SH-SY5Y (cell line): ENCODE data around the gene ZNF516.

ENCODE experiments used
- GATA2 ChIP-seq: IDR thresholded peaks from 2 replicates; pipeline ENCODE4 v1.6.1; 2011; ENCODE audit warnings: mild to moderate bottlenecking, low read depth, low read length
- GATA3 ChIP-seq: IDR thresholded peaks from 2 replicates; pipeline ENCODE4 v1.6.1; 2011; ENCODE audit warnings: low read depth, mild to moderate bottlenecking, low read length, moderate library complexity

DNA sequence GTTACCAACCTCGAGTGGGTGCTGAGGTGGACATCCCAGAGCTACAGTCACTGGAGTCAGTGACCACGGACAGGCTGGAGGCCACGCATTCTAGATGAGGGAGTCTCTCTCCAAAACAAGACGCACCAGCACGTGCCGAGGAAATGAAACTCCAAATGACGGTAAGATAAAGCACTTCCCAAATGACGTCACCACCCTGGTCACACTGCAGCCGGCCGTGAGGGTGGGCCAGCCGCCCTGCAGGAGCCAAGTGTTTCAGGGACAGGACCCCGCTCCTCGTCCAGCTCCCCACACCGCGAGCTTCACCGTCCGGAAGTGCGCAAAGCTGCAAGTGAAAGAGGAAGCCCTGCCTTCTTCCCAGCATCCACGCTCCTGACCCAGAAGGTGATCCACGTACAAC, 99.4 kb downstream of the ZNF516 start:
- TF ChIP-seq GATA3 = no peak
- no peak for TF ChIP-seq GATA2
